GM12878 (cell line): ENCODE data around the gene PNMA6E. TPM values are rescaled to one million over a fixed set of nuclear protein-coding genes. Genes with fewer than 3 reads are reported as not detected.

Source experiments
- ATAC-seq: fragments of 200-7000 bp; cut with Tn5 transposase; 3 replicates; pipeline ENCODE4 v1.9.1; 2020; ENCODE audit warnings: mild to moderate bottlenecking, moderate library complexity
- BruUV-seq: library from RNA; stranded (reverse); fragments of 400-500 nt; replicated peaks from 2 replicates; lab custom pipeline; 2021; lab: Mats Ljungman, UMichigan
- CTCF ChIA-PET: fragments of 300-600 bp; sonication (Branson Sonifier 250); formaldehyde crosslinking; extraction: SDS; loops from one replicate; lab custom pipeline; 2021; ENCODE audit warnings: inconsistent platforms; lab: Yijun Ruan, JAX
- POLR2A ChIA-PET: fragments of 350-600 bp; formaldehyde crosslinking; extraction: SDS; loops from one replicate; lab custom pipeline; 2021; ENCODE audit warnings: inconsistent platforms; lab: Charles Lee
- RAD21 ChIA-PET: fragments of 300-600 bp; sonication (Branson Sonifier 250); formaldehyde crosslinking; loops from one replicate; lab custom pipeline; 2023; ENCODE audit warnings: antibody characterized with exemption; ENCODE audit not compliant: unreplicated experiment; lab: Charles Lee
- SMC1A ChIA-PET: fragments of 300-600 bp; sonication (Branson Sonifier 250); formaldehyde crosslinking; loops from one replicate; lab custom pipeline; 2023; ENCODE audit not compliant: unreplicated experiment, uncharacterized antibody; lab: Charles Lee
- DNase-seq: peaks from one replicate; pipeline ENCODE4 v3.0.0-alpha.2; 2011; ENCODE audit warnings: low read depth, low spot score
- FAIRE-seq: peaks from 3 replicates; lab custom pipeline; 2011; peaks lifted over from hg19 to GRCh38; lab: Jason Lieb, UNC
- H2AFZ ChIP-seq: 2 replicates; pipeline ENCODE4 v1.6.0; 2011; ENCODE audit warnings: low read depth, low read length, control low read depth; ENCODE audit not compliant: control insufficient read depth
- H3K27ac ChIP-seq: 2 replicates; pipeline ENCODE4 v1.5.1; 2011; ENCODE audit warnings: control low read depth; ENCODE audit not compliant: control insufficient read depth, insufficient read depth
- H3K27me3 ChIP-seq, 2 experiments: replicated peaks in 1 of 2; 2 replicates each; pipeline versions ENCODE4 v1.6.0 to v1.6.1; 2011; ENCODE audit warnings: low read length in 1 of 2; ENCODE audit not compliant: control insufficient read depth in 2 of 2, insufficient read depth in 2 of 2
- H3K36me3 ChIP-seq, 2 experiments: 2 replicates each; pipeline ENCODE4 v1.5.1; 2011; ENCODE audit warnings: low read length in 1 of 2; ENCODE audit not compliant: control insufficient read depth in 2 of 2, insufficient read depth in 2 of 2
- H3K4me1 ChIP-seq: 2 replicates; pipeline ENCODE4 v1.6.1; 2011; ENCODE audit warnings: mild to moderate bottlenecking, low read length, moderate library complexity, mixed read lengths; ENCODE audit not compliant: control insufficient read depth, insufficient read depth
- H3K4me2 ChIP-seq: 2 replicates; pipeline ENCODE4 v1.6.0; 2011; ENCODE audit warnings: control low read depth; ENCODE audit not compliant: control insufficient read depth, insufficient read depth
- H3K4me3 ChIP-seq: fragments of 200-600 bp; sonication (generic); 2 replicates; pipeline ENCODE4 v1.5.1; 2016
- H3K79me2 ChIP-seq: 2 replicates; pipeline ENCODE4 v1.6.0; 2011; ENCODE audit warnings: low read length; ENCODE audit not compliant: control insufficient read depth, insufficient read depth
- H3K9ac ChIP-seq: 2 replicates; pipeline ENCODE4 v1.8.0; 2011; ENCODE audit warnings: low read length, control low read depth, mixed read lengths; ENCODE audit not compliant: control insufficient read depth, insufficient read depth
- H3K9me3 ChIP-seq: replicated peaks from 3 replicates; pipeline ENCODE4 v1.5.1; 2011; ENCODE audit warnings: mild to moderate bottlenecking, low read length; ENCODE audit not compliant: control insufficient read depth, insufficient read depth
- H4K20me1 ChIP-seq: 2 replicates; pipeline ENCODE4 v1.6.0; 2011; ENCODE audit not compliant: control insufficient read depth, insufficient read depth
- BHLHE40 ChIP-seq, 2 experiments: fragments of 450-650 bp in 1 of 2; IDR thresholded peaks; 2 replicates each; pipeline ENCODE4 v1.6.1; 2011 to 2017; ENCODE audit warnings: low read depth in 2 of 2, borderline replicate concordance in 1 of 2, improper control_type of control experiment in 1 of 2, low read length in 1 of 2, mild to moderate bottlenecking in 1 of 2
- BRCA1 ChIP-seq: IDR thresholded peaks from 2 replicates; pipeline ENCODE4 v1.6.1; 2011; ENCODE audit warnings: low read depth, low read length, improper control_type of control experiment
- ETV6 ChIP-seq, 2 experiments: fragments of 450-650 bp in 1 of 2; IDR thresholded peaks in 1 of 2; conservative IDR thresholded peaks in 1 of 2; 2 replicates each; pipeline ENCODE4 v1.6.1; 2014; ENCODE audit warnings: antibody characterized with exemption in 1 of 2, borderline replicate concordance in 1 of 2, low read depth in 1 of 2, mild to moderate bottlenecking in 1 of 2, moderate library complexity in 1 of 2
- FOXM1 ChIP-seq: IDR thresholded peaks from 2 replicates; pipeline ENCODE4 v1.6.1; 2012; ENCODE audit warnings: low read depth, mild to moderate bottlenecking, inconsistent platforms, low read length, moderate library complexity
- JUNB ChIP-seq: IDR thresholded peaks from 2 replicates; pipeline ENCODE4 v1.6.1; 2016; ENCODE audit warnings: antibody characterized with exemption, mild to moderate bottlenecking
- LARP7 ChIP-seq: fragments of 450-650 bp; IDR thresholded peaks from 2 replicates; pipeline ENCODE4 v1.6.1; 2017; ENCODE audit warnings: mild to moderate bottlenecking
- MEF2B ChIP-seq: fragments of 450-650 bp; IDR thresholded peaks from 2 replicates; pipeline ENCODE4 v1.6.1; 2018; ENCODE audit warnings: mild to moderate bottlenecking, moderate library complexity; ENCODE audit not compliant: partially characterized antibody, poor library complexity, severe bottlenecking
- SMC3 ChIP-seq: IDR thresholded peaks from 2 replicates; pipeline ENCODE4 v1.6.1; 2011; ENCODE audit warnings: low read length, improper control_type of control experiment, borderline replicate concordance
- SP1 ChIP-seq: IDR thresholded peaks from one replicate; pipeline ENCODE4 v1.6.1; 2011; ENCODE audit warnings: low read depth, low read length
- SUZ12 ChIP-seq: fragments of 200-600 bp; sonication (generic); IDR thresholded peaks from one replicate; pipeline ENCODE4 v1.6.1; 2018; ENCODE audit warnings: antibody characterized with exemption, mild to moderate bottlenecking; ENCODE audit not compliant: unreplicated experiment
- TCF12 ChIP-seq: IDR thresholded peaks from 2 replicates; pipeline ENCODE4 v1.6.1; 2011; ENCODE audit warnings: low read depth, mild to moderate bottlenecking, low read length
- TCF3 ChIP-seq: IDR thresholded peaks from 2 replicates; pipeline ENCODE4 v1.6.1; 2012; ENCODE audit warnings: low read depth, mild to moderate bottlenecking, low read length, borderline replicate concordance; ENCODE audit not compliant: insufficient read depth
- YY1 ChIP-seq: IDR thresholded peaks from 2 replicates; pipeline ENCODE4 v1.6.1; 2011; ENCODE audit warnings: low read depth, mild to moderate bottlenecking, low read length
- ZNF217 ChIP-seq: fragments of 450-650 bp; IDR thresholded peaks from 2 replicates; pipeline ENCODE4 v1.6.1; 2017; ENCODE audit warnings: antibody characterized with exemption, mild to moderate bottlenecking
- ZNF384 ChIP-seq: IDR thresholded peaks from 2 replicates; pipeline ENCODE4 v1.6.1; 2012; ENCODE audit warnings: low read depth, mild to moderate bottlenecking, low read length, improper control_type of control experiment, borderline replicate concordance
- WGBS: methylation state at CpG from one replicate; pipeline ENCODE4 v1.1.6; 2016; ENCODE audit warnings: low lambda C conversion rate; ENCODE audit not compliant: insufficient replicate concordance, insufficient coverage; ENCODE audit errors: missing lambda C conversion rate; 5-methylcytosine and 5-hydroxymethylcytosine counted together
- in situ Hi-C: fragments of 300-500 bp; cut with MboI; formaldehyde crosslinking; loops from 9 replicates; pipeline ENCODE4 v1.14.3; 2018; ENCODE audit warnings: mixed read lengths
- intact Hi-C: fragments of 100-400 bp; cut with micrococcal nuclease; formaldehyde crosslinking; loops from one replicate; pipeline ENCODE4 v1.14.2; 2022; ENCODE audit not compliant: unreplicated experiment
- polyA plus RNA-seq, 11 experiments: library from polyadenylated mRNA; depleted of rRNA in 4 of 11; unstranded in 6 of 11; stranded (reverse) in 5 of 11; fragments of >200 nt; fragmentation: Nextera tagmentation in 4 of 11; fragmentation: Illumina TruSeq in 1 of 11; extraction: Ambion mirVana in 4 of 11; extraction: Trizol in 1 of 11; gene quantifications; 1 replicate in 1 of 11; 2 replicates in 10 of 11; pipeline versions ENCODE4 v1.2.1 to v1.2.3, GENCODE V29; 2011 to 2016; ENCODE audit warnings: inconsistent platforms in 2 of 11, missing spikeins in 2 of 11, low read depth in 1 of 11
- total RNA-seq, 4 experiments: library from RNA; depleted of rRNA in 3 of 4; stranded (reverse); fragments of >200 nt in 3 of 4; fragmentation: Illumina TruSeq in 1 of 4; extraction: Trizol in 1 of 4; gene quantifications; 2 replicates each; pipeline versions ENCODE4 v1.2.1 to v1.2.3, GENCODE V29; 2013 to 2021
- TF ChIP-seq, protein P1 (sequence below): IDR thresholded peaks from 2 replicates; pipeline ENCODE4 v1.6.1; 2011; ENCODE audit warnings: borderline replicate concordance, low read depth, mild to moderate bottlenecking, moderate library complexity, low read length; ENCODE audit not compliant: insufficient read depth, poor library complexity, severe bottlenecking
- TF ChIP-seq, protein P2 (sequence below): fragments of 450-650 bp; IDR thresholded peaks from 2 replicates; pipeline ENCODE4 v1.6.1; 2017; ENCODE audit warnings: mild to moderate bottlenecking, moderate library complexity
- TF ChIP-seq, protein P3 (sequence below): fragments of 450-650 bp; IDR thresholded peaks from 2 replicates; pipeline ENCODE4 v1.6.1; 2017; ENCODE audit warnings: borderline replicate concordance

PNMA6E gene
- total and polyA plus RNA-seq, 10 of the 15 experiments (the other 5 are each of a cell fraction or from before 2014, with no cell fraction given), result not detected

DNA sequence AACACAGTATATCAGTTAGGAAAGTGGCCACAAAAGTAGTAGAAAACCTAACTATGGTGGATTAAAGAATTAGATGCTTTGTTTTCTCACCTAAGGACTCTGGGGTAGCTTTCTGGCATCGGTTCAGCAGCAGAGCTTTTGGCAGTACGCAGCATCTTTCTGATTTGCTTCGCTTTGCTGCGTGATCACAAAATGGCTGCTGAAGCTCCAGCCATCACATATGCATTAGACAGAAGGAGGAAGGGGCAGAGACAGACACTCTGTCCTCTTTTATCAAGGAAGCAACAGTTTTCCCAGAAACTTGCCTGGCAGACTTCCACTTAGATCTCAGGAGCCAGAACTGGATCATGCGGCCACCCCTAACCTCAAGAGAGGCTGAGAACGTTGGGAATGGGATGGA lies 29.6 kb upstream of the PNMA6E start:
- H3K4me2 ChIP-seq, result no peak overlapping the region
- POLR2A ChIA-PET, result no interaction called here
- no peak for FAIRE-seq
- DNase-seq, result no peak
- H4K20me1 ChIP-seq, result no peaks in the 10 kb centered on the region
- no peak overlapping the region for H3K9ac ChIP-seq
- no peaks in the 10 kb centered on the region for H3K4me1 ChIP-seq
- BruUV-seq, result no TSS peak
- TF ChIP-seq, protein P1, sequence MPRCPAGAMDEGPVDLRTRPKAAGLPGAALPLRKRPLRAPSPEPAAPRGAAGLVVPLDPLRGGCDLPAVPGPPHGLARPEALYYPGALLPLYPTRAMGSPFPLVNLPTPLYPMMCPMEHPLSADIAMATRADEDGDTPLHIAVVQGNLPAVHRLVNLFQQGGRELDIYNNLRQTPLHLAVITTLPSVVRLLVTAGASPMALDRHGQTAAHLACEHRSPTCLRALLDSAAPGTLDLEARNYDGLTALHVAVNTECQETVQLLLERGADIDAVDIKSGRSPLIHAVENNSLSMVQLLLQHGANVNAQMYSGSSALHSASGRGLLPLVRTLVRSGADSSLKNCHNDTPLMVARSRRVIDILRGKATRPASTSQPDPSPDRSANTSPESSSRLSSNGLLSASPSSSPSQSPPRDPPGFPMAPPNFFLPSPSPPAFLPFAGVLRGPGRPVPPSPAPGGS, result no peak
- TF ChIP-seq, protein P2, sequence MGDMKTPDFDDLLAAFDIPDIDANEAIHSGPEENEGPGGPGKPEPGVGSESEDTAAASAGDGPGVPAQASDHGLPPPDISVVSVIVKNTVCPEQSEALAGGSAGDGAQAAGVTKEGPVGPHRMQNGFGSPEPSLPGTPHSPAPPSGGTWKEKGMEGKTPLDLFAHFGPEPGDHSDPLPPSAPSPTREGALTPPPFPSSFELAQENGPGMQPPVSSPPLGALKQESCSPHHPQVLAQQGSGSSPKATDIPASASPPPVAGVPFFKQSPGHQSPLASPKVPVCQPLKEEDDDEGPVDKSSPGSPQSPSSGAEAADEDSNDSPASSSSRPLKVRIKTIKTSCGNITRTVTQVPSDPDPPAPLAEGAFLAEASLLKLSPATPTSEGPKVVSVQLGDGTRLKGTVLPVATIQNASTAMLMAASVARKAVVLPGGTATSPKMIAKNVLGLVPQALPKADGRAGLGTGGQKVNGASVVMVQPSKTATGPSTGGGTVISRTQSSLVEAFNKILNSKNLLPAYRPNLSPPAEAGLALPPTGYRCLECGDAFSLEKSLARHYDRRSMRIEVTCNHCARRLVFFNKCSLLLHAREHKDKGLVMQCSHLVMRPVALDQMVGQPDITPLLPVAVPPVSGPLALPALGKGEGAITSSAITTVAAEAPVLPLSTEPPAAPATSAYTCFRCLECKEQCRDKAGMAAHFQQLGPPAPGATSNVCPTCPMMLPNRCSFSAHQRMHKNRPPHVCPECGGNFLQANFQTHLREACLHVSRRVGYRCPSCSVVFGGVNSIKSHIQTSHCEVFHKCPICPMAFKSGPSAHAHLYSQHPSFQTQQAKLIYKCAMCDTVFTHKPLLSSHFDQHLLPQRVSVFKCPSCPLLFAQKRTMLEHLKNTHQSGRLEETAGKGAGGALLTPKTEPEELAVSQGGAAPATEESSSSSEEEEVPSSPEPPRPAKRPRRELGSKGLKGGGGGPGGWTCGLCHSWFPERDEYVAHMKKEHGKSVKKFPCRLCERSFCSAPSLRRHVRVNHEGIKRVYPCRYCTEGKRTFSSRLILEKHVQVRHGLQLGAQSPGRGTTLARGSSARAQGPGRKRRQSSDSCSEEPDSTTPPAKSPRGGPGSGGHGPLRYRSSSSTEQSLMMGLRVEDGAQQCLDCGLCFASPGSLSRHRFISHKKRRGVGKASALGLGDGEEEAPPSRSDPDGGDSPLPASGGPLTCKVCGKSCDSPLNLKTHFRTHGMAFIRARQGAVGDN, result no peak
- TF ChIP-seq SUZ12 (no peak), LARP7 (no peak), ZNF384 (no peak), ETV6 (conservative IDR thresholded peaks at IDR 0.05 in 1 of 2, IDR thresholded peaks at IDR 0.05 in 1 of 2; ENCODE audit: borderline replicate concordance in 1 of 2, low read depth in 1 of 2) (no peak), SMC3 (no peak), ZNF217 (no peak), TCF3 (no peak), SP1 (no peak), BHLHE40 (IDR thresholded peaks at IDR 0.05; ENCODE audit: borderline replicate concordance in 1 of 2, low read depth in 2 of 2, low read length in 1 of 2) (no peak), FOXM1 (no peak), JUNB (no peak), YY1 (no peak), TCF12 (no peak), MEF2B (no peak), BRCA1 (no peak)
- TF ChIP-seq, protein P3, sequence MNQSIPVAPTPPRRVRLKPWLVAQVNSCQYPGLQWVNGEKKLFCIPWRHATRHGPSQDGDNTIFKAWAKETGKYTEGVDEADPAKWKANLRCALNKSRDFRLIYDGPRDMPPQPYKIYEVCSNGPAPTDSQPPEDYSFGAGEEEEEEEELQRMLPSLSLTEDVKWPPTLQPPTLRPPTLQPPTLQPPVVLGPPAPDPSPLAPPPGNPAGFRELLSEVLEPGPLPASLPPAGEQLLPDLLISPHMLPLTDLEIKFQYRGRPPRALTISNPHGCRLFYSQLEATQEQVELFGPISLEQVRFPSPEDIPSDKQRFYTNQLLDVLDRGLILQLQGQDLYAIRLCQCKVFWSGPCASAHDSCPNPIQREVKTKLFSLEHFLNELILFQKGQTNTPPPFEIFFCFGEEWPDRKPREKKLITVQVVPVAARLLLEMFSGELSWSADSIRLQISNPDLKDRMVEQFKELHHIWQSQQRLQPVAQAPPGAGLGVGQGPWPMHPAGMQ, result no peak
- RAD21 ChIA-PET, result no interaction called here
- H2AFZ ChIP-seq, result no peak overlapping the region
- CTCF ChIA-PET, result interaction anchor here (0.9 kb wide), 1 partner anchor 32 kb away, joined by 3 read pairs; no protein-coding TSS in a partner anchor
- SMC1A ChIA-PET, result no interaction called here
- ATAC-seq, result no peak
- no peaks in the 10 kb centered on the region; the same call in 2 of the 3 replicates for H3K9me3 ChIP-seq
- no peaks in the 10 kb centered on the region for H3K27me3 ChIP-seq
- H3K27ac ChIP-seq, result no peak overlapping the region
- in situ Hi-C loops (no loop called here), intact Hi-C loops (no loop called here)
- H3K79me2 ChIP-seq, result no peaks in the 10 kb centered on the region
- H3K36me3 ChIP-seq, result no peaks in the 10 kb centered on the region
- 60% methylated on average over 6 of the region's 6 CpGs for WGBS
- H3K4me3 ChIP-seq, result no peak overlapping the region
